NCI-H510A (cell line): ENCODE measurements around the gene INPP5A.
"Not testable (repeated sequence)": the region's sequence is repeated elsewhere in the genome, so short reads cannot be mapped to it uniquely, and the experiment has no call there.

ENCODE experiments used
- DNase-seq: peaks from one replicate; lab custom pipeline; 2025; lab: John Stamatoyannopoulos, UW

The INPP5A gene

DNA sequence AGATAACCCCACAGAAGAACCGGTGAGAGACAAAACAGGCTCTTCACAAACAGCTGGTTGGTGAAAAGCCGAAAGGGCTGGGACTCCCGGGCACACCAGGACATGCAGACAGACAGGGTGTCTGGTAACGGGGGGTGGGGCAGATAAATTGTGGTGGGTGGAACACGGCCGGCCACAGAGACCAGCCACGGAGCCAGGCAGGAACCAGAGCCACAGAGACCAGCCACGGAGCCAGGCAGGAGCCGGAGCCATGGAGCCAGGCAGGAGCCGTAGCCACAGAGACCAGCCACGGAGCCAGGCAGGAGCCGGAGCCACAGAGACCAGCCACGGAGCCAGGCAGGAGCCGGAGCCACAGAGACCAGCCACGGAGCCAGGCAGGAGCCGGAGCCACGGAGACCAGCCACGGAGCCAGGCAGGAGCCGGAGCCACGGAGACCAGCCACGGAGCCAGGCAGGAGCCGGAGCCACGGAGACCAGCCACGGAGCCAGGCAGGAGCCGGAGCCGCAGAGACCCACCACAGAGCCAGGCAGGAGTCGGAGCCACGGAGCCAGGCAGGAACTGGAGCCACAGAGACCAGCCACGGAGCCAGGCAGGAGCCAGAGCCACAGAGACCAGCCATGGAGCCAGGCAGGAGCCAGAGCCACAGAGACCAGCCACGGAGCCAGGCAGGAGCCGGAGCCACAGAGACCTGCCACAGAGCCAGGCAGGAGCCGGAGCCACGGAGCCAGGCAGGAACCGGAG lies 288.4 kb downstream of the INPP5A start:
- DNase-seq: not testable (repeated sequence)

GRCh38 chr10:132826524-132827422 lies 289.2 kb downstream of the INPP5A start:
- DNase-seq: no peak

DNA sequence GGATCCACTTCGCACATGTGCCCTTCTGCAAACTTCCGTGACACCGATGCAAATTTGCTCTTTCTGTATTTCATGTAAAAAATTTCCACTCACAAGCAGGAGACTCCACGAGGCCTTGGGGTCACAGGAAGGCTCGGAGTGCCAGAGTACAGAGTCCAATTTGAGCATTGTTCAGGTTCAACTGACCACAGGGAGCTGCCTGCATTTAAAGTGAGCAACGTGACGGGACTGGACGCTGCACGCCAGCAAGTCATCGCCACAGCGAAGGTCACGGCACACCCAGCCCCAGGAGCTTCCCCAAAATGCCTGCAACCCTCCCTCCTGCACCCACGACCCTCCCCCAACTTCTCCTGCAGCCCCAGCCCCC lies 289.8 kb downstream of the INPP5A start:
- DNase-seq: no peak

GRCh38 chr10:132827861-132828539 lies 290.4 kb downstream of the INPP5A start:
- no peak for DNase-seq

GRCh38 chr10:132828681-132829080 lies 291.1 kb downstream of the INPP5A start:
- no peak for DNase-seq

GRCh38 chr10:132829403-132829802 lies 291.8 kb downstream of the INPP5A start:
- no peak for DNase-seq

GRCh38 chr10:132832186-132832969 lies 294.8 kb downstream of the INPP5A start:
- DNase-seq: no peak
